Mucosa of descending colon (tissue), 3 donors: ENCODE measurements around the gene HADHA. TPM values are rescaled to one million over a fixed set of nuclear protein-coding genes. Genes with fewer than 3 reads are reported as not detected.

Experiments used
- ATAC-seq: fragments of 200-7000 bp; cut with Tn5 transposase; one replicate; pipeline ENCODE4 v1.9.1; 2020; ENCODE audit warnings: mild to moderate bottlenecking, moderate library complexity
- DNase-seq, 3 donors: peaks; one replicate each; pipeline ENCODE4 v3.0.0-alpha.2; 2020
- H3K36me3 ChIP-seq: fragments of 200-600 bp; one replicate; pipeline ENCODE4 v1.8.0; 2021; ENCODE audit warnings: low read depth, mild to moderate bottlenecking
- H3K4me1 ChIP-seq: fragments of 200-600 bp; one replicate; pipeline ENCODE4 v1.8.0; 2021; ENCODE audit warnings: low read depth, mild to moderate bottlenecking
- H3K4me3 ChIP-seq: fragments of 200-600 bp; one replicate; pipeline ENCODE4 v1.8.0; 2021; ENCODE audit warnings: mild to moderate bottlenecking
- H3K9me3 ChIP-seq: fragments of 200-600 bp; one replicate; pipeline ENCODE4 v1.8.0; 2021; ENCODE audit warnings: mild to moderate bottlenecking
- intact Hi-C, 2 donors: fragments of 100-400 bp; cut with DNase I in 1 of 2; cut with micrococcal nuclease in 1 of 2; formaldehyde crosslinking; loops; one replicate each; pipeline versions ENCODE4 v1.11.0 to v1.11.1; 2022; cut with DNase I, micrococcal nuclease
- total RNA-seq, 3 donors: library from RNA; stranded (reverse); fragmentation: NEBNext Ultra II Directional in 2 of 3; extraction: Animal tissue kit (Norgen Biotek cat#: 25700) in 2 of 3; gene quantifications; one replicate each; pipeline versions ENCODE4 v1.2.1 to v1.2.4, GENCODE V29; 2021 to 2023
- TF ChIP-seq, protein P1 (sequence below): fragments of 200-600 bp; IDR thresholded peaks from one replicate; pipeline ENCODE4 v1.8.0; 2022; ENCODE audit warnings: antibody characterized with exemption, mild to moderate bottlenecking
- donor health status: DM: no; HTN: no; CAD: no; lungs with moderate emphysema.
- donor health status: DM: no; HTN: no; CAD: no.
- donor health status: DM: no; HTN: yes; CAD: no.

Gene HADHA
- total RNA-seq, 3 donors from 2014 or later, result 185 to 252 (median 226) TPM

GRCh38 chr2:26283606-26284005 lies 39.2 kb upstream of the HADHA start:
- ATAC-seq (no peak), DNase-seq (no peak)
- Histone ChIP-seq H3K4me1 (no peaks in the 10 kb centered on the region), H3K36me3 (no peaks in the 10 kb centered on the region), H3K9me3 (no peaks in the 10 kb centered on the region), H3K4me3 (no peak overlapping the region)
- TF ChIP-seq, protein P1, sequence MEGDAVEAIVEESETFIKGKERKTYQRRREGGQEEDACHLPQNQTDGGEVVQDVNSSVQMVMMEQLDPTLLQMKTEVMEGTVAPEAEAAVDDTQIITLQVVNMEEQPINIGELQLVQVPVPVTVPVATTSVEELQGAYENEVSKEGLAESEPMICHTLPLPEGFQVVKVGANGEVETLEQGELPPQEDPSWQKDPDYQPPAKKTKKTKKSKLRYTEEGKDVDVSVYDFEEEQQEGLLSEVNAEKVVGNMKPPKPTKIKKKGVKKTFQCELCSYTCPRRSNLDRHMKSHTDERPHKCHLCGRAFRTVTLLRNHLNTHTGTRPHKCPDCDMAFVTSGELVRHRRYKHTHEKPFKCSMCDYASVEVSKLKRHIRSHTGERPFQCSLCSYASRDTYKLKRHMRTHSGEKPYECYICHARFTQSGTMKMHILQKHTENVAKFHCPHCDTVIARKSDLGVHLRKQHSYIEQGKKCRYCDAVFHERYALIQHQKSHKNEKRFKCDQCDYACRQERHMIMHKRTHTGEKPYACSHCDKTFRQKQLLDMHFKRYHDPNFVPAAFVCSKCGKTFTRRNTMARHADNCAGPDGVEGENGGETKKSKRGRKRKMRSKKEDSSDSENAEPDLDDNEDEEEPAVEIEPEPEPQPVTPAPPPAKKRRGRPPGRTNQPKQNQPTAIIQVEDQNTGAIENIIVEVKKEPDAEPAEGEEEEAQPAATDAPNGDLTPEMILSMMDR, result no peak
- intact Hi-C loops, result no loop called here

DNA sequence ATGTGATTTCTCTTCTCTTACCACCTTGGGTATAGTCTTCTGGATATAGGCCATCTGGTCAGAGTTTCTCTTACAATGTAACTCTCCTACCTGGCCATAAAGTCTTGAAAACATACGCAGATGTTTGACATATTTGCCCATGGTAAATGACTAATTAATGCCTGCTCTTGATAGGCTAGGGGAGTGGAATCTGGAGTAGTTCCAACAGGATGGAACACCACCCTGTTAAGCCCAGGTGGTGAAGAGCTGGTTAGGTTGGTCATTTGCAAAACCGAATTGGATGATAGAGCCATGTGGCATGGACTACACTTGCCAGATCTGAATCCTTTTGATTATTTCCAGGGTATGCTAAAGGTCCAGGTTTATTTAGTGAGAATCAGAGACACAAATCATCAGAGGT lies 36.8 kb upstream of the HADHA start:
- H3K4me1 ChIP-seq, result no peaks in the 10 kb centered on the region
- TF ChIP-seq, protein P1, result no peak
- H3K4me3 ChIP-seq, result no peak overlapping the region
- no peaks in the 10 kb centered on the region for H3K9me3 ChIP-seq
- peak; percentile 70 for ATAC-seq
- intact Hi-C loops, result no loop called here
- no peaks in the 10 kb centered on the region for H3K36me3 ChIP-seq
- no peak for DNase-seq

- no peaks in the 10 kb centered on the region for H3K36me3 ChIP-seq
- ATAC-seq, result no peak
- TF ChIP-seq, protein P1, result no peak
- no peak overlapping the region for H3K4me3 ChIP-seq
- intact Hi-C loops, result no loop called here
- H3K9me3 ChIP-seq, result no peaks in the 10 kb centered on the region
- DNase-seq, result no peak
- H3K4me1 ChIP-seq, result no peaks in the 10 kb centered on the region
These were observed 35.5 kb upstream of the HADHA start for GRCh38 chr2:26279886-26280285.

GRCh38 chr2:26276484-26277227 lies 32.2 kb upstream of the HADHA start:
- no peaks in the 10 kb centered on the region for H3K9me3 ChIP-seq
- H3K4me3 ChIP-seq, result no peak overlapping the region
- DNase-seq (no peak), ATAC-seq (no peak)
- H3K4me1 ChIP-seq, result no peaks in the 10 kb centered on the region
- H3K36me3 ChIP-seq, result no peaks in the 10 kb centered on the region
- intact Hi-C loops, result no loop called here
- TF ChIP-seq, protein P1, result no peak

- TF ChIP-seq, protein P1, result no peak
- ATAC-seq (peak; percentile 76), DNase-seq (peak in 1 of 3 donors; percentile 48)
- Histone ChIP-seq H3K9me3 (no peaks in the 10 kb centered on the region), H3K4me1 (no peaks in the 10 kb centered on the region), H3K36me3 (no peaks in the 10 kb centered on the region), H3K4me3 (no peak overlapping the region)
- intact Hi-C loops, result no loop called here
These were observed 29.7 kb upstream of the HADHA start for GRCh38 chr2:26274058-26274613.
